ENCODE measurements around the gene IL26.
"Not testable (repeated sequence)": the region's sequence is repeated elsewhere in the genome, so short reads cannot be mapped to it uniquely, and the experiment has no call there.

Gene IL26

GRCh38 chr12:68203460-68203875, 22.1 kb downstream of the IL26 start:
- in situ Hi-C loops (cut with MboI; ENCODE audit: low sequenced_read_pairs): no loop called here

GRCh38 chr12:68200854-68201253, 24.8 kb downstream of the IL26 start:
- in situ Hi-C loops (cut with MboI; ENCODE audit: low sequenced_read_pairs): no loop called here

- in situ Hi-C loops (cut with MboI; ENCODE audit: low sequenced_read_pairs): no loop called here
These were observed 26.5 kb downstream of the IL26 start for GRCh38 chr12:68199127-68199526.

- in situ Hi-C loops (cut with MboI; ENCODE audit: low sequenced_read_pairs): no loop called here
These were observed 27.0 kb downstream of the IL26 start for GRCh38 chr12:68198507-68199086.

GRCh38 chr12:68190301-68190700, 35.3 kb downstream of the IL26 start:
- in situ Hi-C loops (cut with MboI; ENCODE audit: low sequenced_read_pairs): no loop called here

- in situ Hi-C loops (cut with MboI; ENCODE audit: low sequenced_read_pairs): no loop called here
These were observed 35.8 kb downstream of the IL26 start for GRCh38 chr12:68189821-68190242.

- in situ Hi-C loops (cut with MboI; ENCODE audit: low sequenced_read_pairs): no loop called here
These were observed 40.0 kb downstream of the IL26 start for GRCh38 chr12:68185598-68185997.

GRCh38 chr12:68180792-68181744, 44.5 kb downstream of the IL26 start:
- in situ Hi-C loops (cut with MboI; ENCODE audit: low sequenced_read_pairs): no loop called here

GRCh38 chr12:68178774-68179439, 46.7 kb downstream of the IL26 start:
- in situ Hi-C loops (cut with MboI; ENCODE audit: low sequenced_read_pairs): no loop called here

- in situ Hi-C loops (cut with MboI; ENCODE audit: low sequenced_read_pairs): no loop called here
These were observed 47.4 kb downstream of the IL26 start for GRCh38 chr12:68178184-68178583.

GRCh38 chr12:68177562-68177961, 48.0 kb downstream of the IL26 start:
- in situ Hi-C loops (cut with MboI; ENCODE audit: low sequenced_read_pairs): no loop called here

GRCh38 chr12:68176257-68176656, 49.4 kb downstream of the IL26 start:
- in situ Hi-C loops (cut with MboI; ENCODE audit: low sequenced_read_pairs): no loop called here

GRCh38 chr12:68175557-68176061, 50.0 kb downstream of the IL26 start:
- in situ Hi-C loops (cut with MboI; ENCODE audit: low sequenced_read_pairs): no loop called here

GRCh38 chr12:68174761-68175160, 50.8 kb downstream of the IL26 start:
- in situ Hi-C loops (cut with MboI; ENCODE audit: low sequenced_read_pairs): not testable (repeated sequence)

GRCh38 chr12:68173792-68174191, 51.8 kb downstream of the IL26 start:
- in situ Hi-C loops (cut with MboI; ENCODE audit: low sequenced_read_pairs): no loop called here

GRCh38 chr12:68170726-68171125, 54.9 kb downstream of the IL26 start:
- in situ Hi-C loops (cut with MboI; ENCODE audit: low sequenced_read_pairs): no loop called here

- in situ Hi-C loops (cut with MboI; ENCODE audit: low sequenced_read_pairs): no loop called here
These were observed 56.3 kb downstream of the IL26 start for GRCh38 chr12:68169213-68169889.

- in situ Hi-C loops (cut with MboI; ENCODE audit: low sequenced_read_pairs): no loop called here
These were observed 59.2 kb downstream of the IL26 start for GRCh38 chr12:68166317-68166831.

GRCh38 chr12:68163560-68164081, 62.0 kb downstream of the IL26 start:
- in situ Hi-C loops (cut with MboI; ENCODE audit: low sequenced_read_pairs): no loop called here

- in situ Hi-C loops (cut with MboI; ENCODE audit: low sequenced_read_pairs): no loop called here
These were observed 63.2 kb downstream of the IL26 start for GRCh38 chr12:68162374-68162773.
